Measurements from ENCODE around the gene PRR5. TPM values are rescaled to one million over a fixed set of nuclear protein-coding genes. Genes with fewer than 3 reads are reported as not detected.

Gene PRR5
- total RNA-seq, 1 donor from 2014 or later, result 20.5 TPM

DNA sequence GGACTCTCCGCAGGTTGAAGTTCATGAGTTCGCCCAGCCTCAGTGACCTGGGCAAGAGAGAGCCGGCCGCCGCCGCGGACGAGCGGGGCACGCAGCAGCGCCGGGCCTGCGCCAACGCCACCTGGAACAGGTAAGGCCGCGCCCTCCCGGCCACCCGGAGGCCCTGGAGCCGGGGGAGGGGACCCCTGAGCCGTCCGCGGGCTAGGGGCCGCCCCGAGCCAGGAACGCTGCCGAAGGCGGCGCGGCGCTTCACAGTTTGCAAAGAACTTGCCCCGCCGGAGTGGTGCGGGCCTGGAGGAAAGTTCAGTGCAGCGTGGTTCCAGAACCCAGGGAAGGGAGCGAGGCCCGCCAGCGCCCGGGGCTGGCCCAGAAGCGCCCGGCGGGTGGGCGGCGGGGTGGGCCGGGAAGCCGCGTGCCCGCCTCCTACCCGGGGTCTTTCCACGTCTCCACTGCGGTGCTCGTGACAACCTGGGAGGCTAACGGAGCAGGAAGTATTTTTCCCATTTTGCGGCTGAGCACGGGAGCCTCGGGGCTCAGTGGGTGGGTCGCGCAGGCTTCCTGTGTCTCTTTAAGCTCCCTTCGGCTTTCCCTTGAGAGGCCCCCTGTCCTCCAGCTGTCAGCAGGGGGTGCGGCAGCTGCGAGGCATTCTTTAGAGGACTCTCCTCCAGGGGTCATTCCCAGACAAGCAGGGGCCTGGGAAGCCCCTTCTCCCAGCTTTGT is 635 bp downstream of the PRR5 start:
- peak overlapping the region; percentile 76 for H3K4me3 Mint-ChIP-seq (ENCODE audit: low read depth)
- peaks cover 20% of the 10 kb centered on the region for H3K4me1 Mint-ChIP-seq (ENCODE audit: low read depth)
- TF ChIP-seq, protein P1, sequence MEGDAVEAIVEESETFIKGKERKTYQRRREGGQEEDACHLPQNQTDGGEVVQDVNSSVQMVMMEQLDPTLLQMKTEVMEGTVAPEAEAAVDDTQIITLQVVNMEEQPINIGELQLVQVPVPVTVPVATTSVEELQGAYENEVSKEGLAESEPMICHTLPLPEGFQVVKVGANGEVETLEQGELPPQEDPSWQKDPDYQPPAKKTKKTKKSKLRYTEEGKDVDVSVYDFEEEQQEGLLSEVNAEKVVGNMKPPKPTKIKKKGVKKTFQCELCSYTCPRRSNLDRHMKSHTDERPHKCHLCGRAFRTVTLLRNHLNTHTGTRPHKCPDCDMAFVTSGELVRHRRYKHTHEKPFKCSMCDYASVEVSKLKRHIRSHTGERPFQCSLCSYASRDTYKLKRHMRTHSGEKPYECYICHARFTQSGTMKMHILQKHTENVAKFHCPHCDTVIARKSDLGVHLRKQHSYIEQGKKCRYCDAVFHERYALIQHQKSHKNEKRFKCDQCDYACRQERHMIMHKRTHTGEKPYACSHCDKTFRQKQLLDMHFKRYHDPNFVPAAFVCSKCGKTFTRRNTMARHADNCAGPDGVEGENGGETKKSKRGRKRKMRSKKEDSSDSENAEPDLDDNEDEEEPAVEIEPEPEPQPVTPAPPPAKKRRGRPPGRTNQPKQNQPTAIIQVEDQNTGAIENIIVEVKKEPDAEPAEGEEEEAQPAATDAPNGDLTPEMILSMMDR (IDR thresholded peaks at IDR 0.05; ENCODE audit: unreplicated experiment), result no peak
- DNase-seq (ENCODE audit: low spot score, unreplicated experiment), result peak; percentile 56
- H3K36me3 Mint-ChIP-seq (ENCODE audit: insufficient read depth), result no peaks in the 10 kb centered on the region
- peaks cover 11% of the 10 kb centered on the region for H3K27me3 Mint-ChIP-seq
- H3K27ac Mint-ChIP-seq, result peak overlapping the region; percentile 56
- no peaks in the 10 kb centered on the region for H3K9me3 Mint-ChIP-seq (ENCODE audit: low read depth)

DNA sequence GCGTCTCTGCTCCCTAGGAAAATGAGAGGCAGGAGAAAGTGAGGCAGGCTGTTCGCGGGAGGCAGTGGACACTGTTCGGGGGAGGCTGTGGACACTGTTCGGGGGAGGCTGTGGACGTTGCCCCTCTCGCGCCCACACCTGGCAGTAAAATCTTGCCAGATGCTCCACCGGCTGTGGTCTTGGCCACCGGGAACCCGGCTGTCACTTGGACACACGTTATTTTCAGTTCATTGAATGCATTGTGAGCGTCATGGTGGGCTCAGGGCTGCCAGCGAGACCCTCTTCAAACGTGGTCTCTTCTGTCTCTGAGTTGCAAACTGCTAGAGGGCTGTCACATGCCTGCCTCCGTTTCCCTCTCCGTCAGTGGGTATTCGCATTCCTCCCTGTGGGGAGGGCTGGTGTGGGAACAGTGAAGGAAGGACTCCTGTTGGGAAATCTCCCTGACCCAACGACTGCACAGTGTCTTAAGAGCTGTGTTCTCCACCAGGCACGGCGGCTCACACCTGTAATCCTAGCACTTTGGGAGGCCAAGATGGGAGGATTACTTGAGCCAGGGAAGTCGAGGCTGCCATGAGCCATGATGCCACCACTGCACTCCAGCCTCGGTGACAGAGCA is 1.4 kb downstream of the PRR5 start:
- no peak for DNase-seq (ENCODE audit: low spot score, unreplicated experiment)
- H3K27me3 Mint-ChIP-seq, result peaks cover 11% of the 10 kb centered on the region
- H3K4me1 Mint-ChIP-seq (ENCODE audit: low read depth), result peaks cover 20% of the 10 kb centered on the region
- peak overlapping the region; percentile 76 for H3K4me3 Mint-ChIP-seq (ENCODE audit: low read depth)
- no peaks in the 10 kb centered on the region for H3K9me3 Mint-ChIP-seq (ENCODE audit: low read depth)
- H3K36me3 Mint-ChIP-seq (ENCODE audit: insufficient read depth), result no peaks in the 10 kb centered on the region
- H3K27ac Mint-ChIP-seq, result peak overlapping the region; percentile 56
- TF ChIP-seq, protein P1 (IDR thresholded peaks at IDR 0.05; ENCODE audit: unreplicated experiment), result no peak

GRCh38 chr22:44704159-44705021 is 2.4 kb downstream of the PRR5 start:
- Mint-ChIP-seq H3K4me3 (ENCODE audit: low read depth) (no peak overlapping the region), H3K27ac (no peak overlapping the region), H3K27me3 (peaks cover 8% of the 10 kb centered on the region), H3K36me3 (ENCODE audit: insufficient read depth) (no peaks in the 10 kb centered on the region), H3K9me3 (ENCODE audit: low read depth) (no peaks in the 10 kb centered on the region), H3K4me1 (ENCODE audit: low read depth) (peaks cover 12% of the 10 kb centered on the region)
- TF ChIP-seq, protein P1 (IDR thresholded peaks at IDR 0.05; ENCODE audit: unreplicated experiment), result no peak
- DNase-seq (ENCODE audit: low spot score, unreplicated experiment), result no peak

- H3K36me3 Mint-ChIP-seq (ENCODE audit: insufficient read depth), result no peaks in the 10 kb centered on the region
- H3K27ac Mint-ChIP-seq, result no peak overlapping the region
- peaks cover 12% of the 10 kb centered on the region for H3K4me1 Mint-ChIP-seq (ENCODE audit: low read depth)
- no peak for DNase-seq (ENCODE audit: low spot score, unreplicated experiment)
- TF ChIP-seq, protein P1 (IDR thresholded peaks at IDR 0.05; ENCODE audit: unreplicated experiment), result no peak
- no peaks in the 10 kb centered on the region for H3K9me3 Mint-ChIP-seq (ENCODE audit: low read depth)
- H3K27me3 Mint-ChIP-seq, result peaks cover 8% of the 10 kb centered on the region
- H3K4me3 Mint-ChIP-seq (ENCODE audit: low read depth), result no peak overlapping the region
These were observed 3.0 kb downstream of the PRR5 start for GRCh38 chr22:44705022-44705297.

GRCh38 chr22:44706488-44706887 is 4.5 kb downstream of the PRR5 start:
- no peaks in the 10 kb centered on the region for H3K9me3 Mint-ChIP-seq (ENCODE audit: low read depth)
- H3K4me1 Mint-ChIP-seq (ENCODE audit: low read depth), result peaks cover 14% of the 10 kb centered on the region
- no peak overlapping the region for H3K27ac Mint-ChIP-seq
- DNase-seq (ENCODE audit: low spot score, unreplicated experiment), result no peak
- no peaks in the 10 kb centered on the region for H3K36me3 Mint-ChIP-seq (ENCODE audit: insufficient read depth)
- H3K27me3 Mint-ChIP-seq, result peaks cover 5% of the 10 kb centered on the region
- TF ChIP-seq, protein P1 (IDR thresholded peaks at IDR 0.05; ENCODE audit: unreplicated experiment), result no peak
- H3K4me3 Mint-ChIP-seq (ENCODE audit: low read depth), result no peak overlapping the region
